Femur (tissue), 1 donor: ENCODE measurements around the gene FAM184B.

Source experiments
- DNase-seq: peaks from one replicate; pipeline ENCODE4 v3.0.0-alpha.2; 2017

Gene FAM184B

GRCh38 chr4:17781300-17782287, at the start of gene FAM184B:
FAM184B (minus strand) TSS chr4:17781621; CDS start chr4:17781299, 322 bp downstream.
- no peak for DNase-seq

DNA sequence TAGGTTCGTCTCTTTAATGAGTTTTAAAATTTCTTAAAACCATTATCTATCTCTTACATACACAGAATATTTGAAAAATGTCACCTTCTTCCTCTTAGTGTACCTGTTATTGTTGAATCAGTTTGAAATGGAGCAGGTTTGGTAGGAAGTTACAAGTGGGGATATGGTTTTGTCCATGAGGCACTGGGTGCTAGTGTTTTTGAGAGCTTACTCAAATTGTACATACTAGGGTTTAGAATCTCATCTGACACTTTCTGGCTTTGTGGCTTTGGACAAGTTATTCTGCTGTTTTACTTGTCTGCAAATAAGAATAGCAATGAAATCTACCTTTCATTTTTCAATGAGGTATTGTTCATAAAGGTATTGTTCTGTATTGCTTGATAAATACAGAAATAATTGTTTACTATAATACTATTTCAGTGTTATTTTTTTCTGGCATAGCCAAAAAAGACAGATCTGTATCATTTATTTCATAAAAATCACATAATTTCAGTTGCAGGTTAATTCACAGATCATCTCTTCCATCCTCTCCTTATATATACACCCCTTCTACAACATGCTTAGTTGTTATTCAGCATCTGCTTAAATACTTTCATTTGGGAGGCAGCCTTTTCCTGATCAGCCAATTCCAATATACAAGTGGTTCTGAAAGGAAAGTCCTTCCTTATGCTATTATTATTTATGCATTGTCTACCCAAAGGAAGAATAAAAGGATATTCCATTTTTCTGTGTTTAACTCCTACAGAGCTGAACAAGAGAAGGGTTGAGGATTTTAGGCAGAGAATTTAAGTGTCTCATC, 42.6 kb upstream of the FAM184B start:
- DNase-seq, result no peak

- DNase-seq, result no peak
These were observed 35.6 kb upstream of the FAM184B start for GRCh38 chr4:17817027-17817426.

DNA sequence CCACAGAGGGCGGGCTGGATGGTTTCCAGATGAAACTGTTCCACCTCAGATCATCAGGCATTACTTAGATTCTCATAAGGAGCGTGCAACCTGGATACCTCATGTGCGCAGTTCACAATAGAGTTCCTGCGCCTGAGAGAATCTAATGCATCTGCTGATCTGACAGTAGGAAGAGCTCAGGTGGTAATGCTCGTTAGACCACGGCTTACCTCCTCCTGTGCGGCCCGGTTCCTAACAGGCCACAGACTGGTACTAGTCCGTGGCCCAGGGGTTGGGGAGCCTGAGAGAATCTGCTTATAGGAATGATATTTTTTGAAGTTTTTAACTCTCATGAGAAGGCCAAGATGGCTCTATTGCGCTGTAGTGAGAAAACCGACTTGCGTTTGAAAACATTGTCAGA, 34.7 kb upstream of the FAM184B start:
- no peak for DNase-seq

GRCh38 chr4:17814140-17814539, 32.7 kb upstream of the FAM184B start:
- no peak for DNase-seq

DNA sequence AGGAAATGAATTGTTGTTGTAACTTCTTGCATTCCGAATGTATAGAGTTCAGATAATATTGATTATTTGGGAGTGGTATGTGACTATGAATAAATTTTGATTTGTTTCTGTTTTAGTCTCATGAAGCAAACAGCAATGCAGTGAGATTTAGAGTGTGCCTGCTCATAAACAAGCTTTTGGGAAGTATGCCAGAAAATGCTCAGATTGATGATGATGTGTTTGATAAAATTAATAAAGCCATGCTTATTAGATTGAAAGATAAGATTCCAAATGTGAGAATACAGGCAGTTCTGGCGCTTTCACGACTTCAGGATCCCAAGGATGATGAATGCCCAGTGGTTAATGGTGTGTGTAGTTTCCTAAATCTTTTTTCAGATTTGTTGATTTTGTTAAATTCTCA, 31.4 kb upstream of the FAM184B start:
- no peak for DNase-seq

- DNase-seq, result no peak
These were observed 30.7 kb upstream of the FAM184B start for GRCh38 chr4:17812125-17812524.

GRCh38 chr4:17811078-17811603, 29.7 kb upstream of the FAM184B start:
- no peak for DNase-seq

GRCh38 chr4:17810260-17811077, 29.0 kb upstream of the FAM184B start, which contains the start of the genes DCAF16 and NCAPG:
DCAF16 (minus strand) TSS chr4:17810757; CDS start chr4:17804141, 6,616 bp downstream.
NCAPG (plus strand) TSS chr4:17810979; CDS start chr4:17811078, 99 bp downstream.
- peak; percentile 100 for DNase-seq

GRCh38 chr4:17809667-17810066, 28.2 kb upstream of the FAM184B start:
- no peak for DNase-seq

- DNase-seq, result no peak
These were observed 26.0 kb upstream of the FAM184B start for GRCh38 chr4:17807446-17807845.

- DNase-seq, result no peak
These were observed 24.2 kb upstream of the FAM184B start for GRCh38 chr4:17805580-17806155.

DNA sequence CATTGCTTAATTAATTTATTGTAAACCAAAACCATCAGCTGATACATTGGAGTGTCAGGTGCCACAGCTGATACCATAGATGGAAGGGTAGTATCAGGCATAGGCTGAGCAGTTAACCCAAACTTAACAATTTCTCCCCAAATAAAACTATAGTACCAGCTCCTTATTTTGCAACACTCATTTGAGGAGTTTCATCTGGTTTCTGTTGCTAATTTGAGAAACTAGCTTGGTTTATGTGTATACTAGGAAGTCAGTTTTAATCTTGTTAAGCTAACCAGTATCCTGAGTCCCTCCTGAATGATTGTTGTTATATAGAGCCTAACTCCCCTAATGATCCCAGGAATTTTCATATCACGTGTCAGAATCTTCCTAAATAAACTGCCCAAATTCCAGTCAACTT, 16.4 kb upstream of the FAM184B start:
- DNase-seq, result no peak

DNA sequence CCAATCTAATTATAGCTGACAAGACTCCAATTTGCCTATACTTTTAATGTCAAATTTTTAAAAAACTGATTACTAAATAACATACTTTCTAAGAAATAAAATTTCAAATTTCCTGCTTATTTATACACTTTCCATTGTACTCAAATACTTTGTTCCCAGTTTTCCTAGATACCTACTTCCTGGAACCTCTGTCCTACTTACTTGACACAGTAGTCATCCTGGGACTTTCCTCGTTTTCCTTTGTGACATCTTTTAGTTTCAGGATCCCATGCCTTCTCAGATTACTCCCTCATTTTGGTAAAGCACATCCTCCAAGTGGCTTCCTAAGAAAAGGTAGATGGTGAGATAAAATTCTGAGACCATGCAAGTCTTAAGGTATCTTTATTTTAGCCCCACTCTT, 13.3 kb upstream of the FAM184B start:
- DNase-seq, result no peak

- no peak for DNase-seq
These were observed 7.5 kb upstream of the FAM184B start for GRCh38 chr4:17788956-17789355.

- DNase-seq, result no peak
These were observed 5.9 kb upstream of the FAM184B start for GRCh38 chr4:17787315-17787714.

GRCh38 chr4:17786567-17786966, 5.1 kb upstream of the FAM184B start:
- DNase-seq, result no peak

DNA sequence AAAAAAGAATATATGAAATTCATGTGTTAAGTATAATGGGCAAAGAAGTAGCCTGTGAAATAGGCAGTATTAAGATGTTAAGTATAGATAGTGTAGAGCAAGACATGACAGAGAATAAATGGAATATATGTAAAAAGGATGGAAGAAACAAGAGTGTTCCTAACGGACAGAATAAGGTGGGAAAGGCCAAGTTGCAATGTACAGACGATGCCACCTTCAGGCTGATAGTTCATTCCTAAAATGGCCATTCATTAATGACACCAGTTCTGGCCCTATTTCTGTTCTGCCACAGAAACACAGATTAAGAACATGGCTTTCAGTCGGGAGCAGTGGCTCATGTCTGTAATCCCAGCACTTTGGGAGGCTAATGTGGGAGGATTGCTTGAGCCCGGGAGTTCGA, 4.4 kb upstream of the FAM184B start:
- no peak for DNase-seq

DNA sequence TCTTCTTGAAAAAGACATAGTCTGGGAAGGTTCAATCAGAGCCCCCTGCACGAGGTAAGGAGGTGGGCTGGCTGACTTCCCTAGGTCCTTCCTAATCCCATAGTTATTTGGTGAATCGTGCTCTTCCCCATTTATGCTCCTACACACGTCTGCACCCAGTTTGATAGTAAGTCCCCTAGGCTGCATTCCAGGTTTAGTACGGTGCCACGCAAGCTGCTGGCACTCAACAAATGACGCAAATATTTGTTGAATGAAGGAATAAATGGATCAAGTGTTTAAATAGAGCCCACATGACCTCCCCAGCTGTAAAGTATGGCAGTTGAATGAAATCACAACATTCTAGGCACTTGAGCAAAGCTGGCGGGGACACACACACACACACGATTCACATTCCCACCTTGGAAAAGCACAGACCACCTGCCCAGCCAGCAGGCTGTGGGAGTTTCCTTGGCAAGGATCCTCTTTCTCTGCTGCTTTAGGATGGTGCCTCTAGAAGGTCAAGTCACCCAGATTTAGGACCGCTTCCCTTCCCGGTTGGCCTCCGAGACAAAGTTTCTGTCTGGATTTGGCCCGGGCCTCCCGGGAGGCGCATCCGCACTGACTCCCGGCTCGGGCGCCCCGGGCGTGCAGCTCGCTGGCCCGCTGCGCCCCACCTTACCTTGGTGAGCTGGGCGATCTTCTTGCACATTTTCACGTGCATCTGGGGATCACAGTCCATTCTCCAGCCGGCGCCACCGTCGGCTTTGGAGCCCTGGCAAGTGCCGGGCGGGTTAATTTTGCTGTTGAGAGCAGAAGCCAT, 721 bp downstream of the FAM184B start:
- DNase-seq, result no peak

- DNase-seq, result no peak
These were observed 3.0 kb downstream of the FAM184B start for GRCh38 chr4:17778431-17778830.

DNA sequence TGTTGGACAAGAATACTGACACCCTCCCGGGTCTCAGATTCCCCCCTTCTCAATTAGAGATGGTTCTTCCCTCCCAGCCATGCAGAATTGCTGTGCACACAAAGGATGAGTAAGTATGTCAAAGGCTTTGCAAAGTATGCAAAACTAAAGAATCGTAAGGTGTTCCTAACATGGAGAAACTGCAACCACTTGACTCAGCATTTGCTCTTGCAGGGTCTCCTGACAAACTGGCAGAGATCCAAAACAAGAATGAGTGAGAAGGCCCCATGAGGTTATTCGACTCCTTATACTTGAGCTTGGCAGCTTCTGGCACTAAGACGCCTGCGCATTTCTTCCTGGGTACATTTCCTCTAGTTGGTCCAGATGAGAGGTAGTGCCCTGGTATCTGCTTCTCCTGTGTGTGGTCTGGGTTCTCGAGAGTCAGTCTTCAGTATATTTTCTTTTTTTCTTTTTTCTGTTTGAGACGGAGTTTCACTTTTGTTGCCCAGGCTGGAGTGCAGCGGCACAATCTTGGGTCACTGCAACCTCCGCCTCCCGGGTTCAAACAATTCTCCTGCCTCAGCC, 8.2 kb downstream of the FAM184B start:
- no peak for DNase-seq
